H9 (cell line): ENCODE results near the gene CUBN. TPM values are rescaled to one million over a fixed set of nuclear protein-coding genes. Genes with fewer than 3 reads are reported as not detected.
"Not testable (repeated sequence)": the region's sequence is repeated elsewhere in the genome, so short reads cannot be mapped to it uniquely, and the experiment has no call there.

Experiments
- DNase-seq: peaks from one replicate; pipeline ENCODE4 v3.0.0-alpha.2; 2017
- H2AFZ ChIP-seq: one replicate; pipeline ENCODE4 v1.6.1; 2013; ENCODE audit warnings: mild to moderate bottlenecking, low read length, control low read depth, moderate library complexity
- H2AK5ac ChIP-seq: 2 replicates; pipeline ENCODE4 v1.6.1; 2013; ENCODE audit warnings: low read length, control low read depth, mixed read lengths; ENCODE audit not compliant: insufficient read length
- H2BK120ac ChIP-seq: one replicate; pipeline ENCODE4 v1.6.1; 2013; ENCODE audit warnings: low read depth, mild to moderate bottlenecking, low read length, control low read depth, inconsistent platforms; ENCODE audit not compliant: poor library complexity, severe bottlenecking
- H2BK12ac ChIP-seq: 2 replicates; pipeline ENCODE4 v1.6.1; 2013; ENCODE audit warnings: low read length, control low read depth, mixed read lengths, low read depth; ENCODE audit not compliant: insufficient read length
- H2BK15ac ChIP-seq: 2 replicates; pipeline ENCODE4 v1.6.1; 2013; ENCODE audit warnings: low read depth, low read length, control low read depth
- H2BK20ac ChIP-seq: one replicate; pipeline ENCODE4 v1.6.1; 2013; ENCODE audit warnings: low read depth, mild to moderate bottlenecking, low read length, control low read depth, inconsistent platforms; ENCODE audit not compliant: poor library complexity, severe bottlenecking
- H2BK5ac ChIP-seq: 2 replicates; pipeline ENCODE4 v1.6.1; 2013; ENCODE audit warnings: low read length, control low read depth, mixed read lengths; ENCODE audit not compliant: insufficient read length
- H3K14ac ChIP-seq: 2 replicates; pipeline ENCODE4 v1.6.1; 2013; ENCODE audit warnings: low read length, control low read depth; ENCODE audit not compliant: insufficient read depth
- H3K18ac ChIP-seq: 2 replicates; pipeline ENCODE4 v1.6.1; 2013; ENCODE audit warnings: low read depth, mild to moderate bottlenecking, mixed read lengths, low read length, control low read depth; ENCODE audit not compliant: insufficient read length
- H3K23ac ChIP-seq: 2 replicates; pipeline ENCODE4 v1.6.1; 2013; ENCODE audit warnings: low read length, control low read depth, mixed read lengths, low read depth; ENCODE audit not compliant: insufficient read length
- H3K23me2 ChIP-seq: 2 replicates; pipeline ENCODE4 v1.6.1; 2013; ENCODE audit warnings: low read depth, mild to moderate bottlenecking, mixed read lengths, low read length, control low read depth; ENCODE audit not compliant: insufficient read length, poor library complexity, severe bottlenecking
- H3K27ac ChIP-seq: 2 replicates; pipeline ENCODE4 v1.5.1; 2013; ENCODE audit warnings: low read length, control low read depth, mixed read lengths, low read depth; ENCODE audit not compliant: insufficient read length
- H3K27me3 ChIP-seq: 2 replicates; pipeline ENCODE4 v1.6.1; 2013; ENCODE audit warnings: low read length, control low read depth, inconsistent platforms; ENCODE audit not compliant: insufficient read depth
- H3K4ac ChIP-seq: 2 replicates; pipeline ENCODE4 v1.6.1; 2013; ENCODE audit warnings: low read depth, mild to moderate bottlenecking, control low read depth, inconsistent platforms, low read length, moderate library complexity
- H3K4me1 ChIP-seq: 2 replicates; pipeline ENCODE4 v1.6.1; 2013; ENCODE audit warnings: low read length, control low read depth, inconsistent platforms; ENCODE audit not compliant: insufficient read depth
- H3K4me2 ChIP-seq: 2 replicates; pipeline ENCODE4 v1.6.1; 2013; ENCODE audit warnings: low read length, control low read depth, mixed read lengths; ENCODE audit not compliant: insufficient read length, insufficient read depth
- H3K56ac ChIP-seq: 2 replicates; pipeline ENCODE4 v1.6.1; 2013; ENCODE audit warnings: low read depth, mild to moderate bottlenecking, mixed read lengths, low read length, control low read depth; ENCODE audit not compliant: insufficient read length
- H3K79me1 ChIP-seq: 2 replicates; pipeline ENCODE4 v1.6.1; 2013; ENCODE audit warnings: low read depth, mild to moderate bottlenecking, moderate library complexity, low read length, control low read depth, inconsistent platforms; ENCODE audit not compliant: insufficient read depth, poor library complexity, severe bottlenecking
- H3K79me2 ChIP-seq: 2 replicates; pipeline ENCODE4 v1.6.1; 2013; ENCODE audit warnings: low read length, control low read depth, inconsistent platforms; ENCODE audit not compliant: insufficient read depth
- H3K9ac ChIP-seq: 2 replicates; pipeline ENCODE4 v1.6.1; 2013; ENCODE audit warnings: low read length, control low read depth, mixed read lengths; ENCODE audit not compliant: insufficient read length; ENCODE audit errors: extremely low read depth
- H3K9me3 ChIP-seq: one replicate; pipeline ENCODE4 v1.6.1; 2013; ENCODE audit warnings: low read depth, low read length, inconsistent platforms; ENCODE audit not compliant: control insufficient read depth
- H3T11ph ChIP-seq: one replicate; pipeline ENCODE4 v1.6.1; 2013; ENCODE audit warnings: mild to moderate bottlenecking, low read length, control low read depth, inconsistent platforms
- H4K20me1 ChIP-seq: one replicate; pipeline ENCODE4 v1.6.1; 2013; ENCODE audit not compliant: control insufficient read depth, insufficient read length, insufficient read depth
- H4K5ac ChIP-seq: 2 replicates; pipeline ENCODE4 v1.6.1; 2013; ENCODE audit warnings: low read depth, mild to moderate bottlenecking, mixed read lengths, low read length, control low read depth; ENCODE audit not compliant: insufficient read length
- H4K8ac ChIP-seq: replicated peaks from 2 replicates; pipeline ENCODE4 v1.6.1; 2013; ENCODE audit warnings: low read length, control low read depth, mixed read lengths, low read depth; ENCODE audit not compliant: insufficient read length
- H4K91ac ChIP-seq: 2 replicates; pipeline ENCODE4 v1.6.1; 2013; ENCODE audit warnings: low read depth, mild to moderate bottlenecking, moderate library complexity, mixed read lengths, low read length, control low read depth; ENCODE audit not compliant: insufficient read length
- H3K27ac Mint-ChIP-seq, 3 experiments: 2 replicates in 2 of 3; 3 replicates in 1 of 3; pipeline ENCODE4 v1.8.0; 2020 to 2021; ENCODE audit warnings: mixed read lengths in 3 of 3, mild to moderate bottlenecking in 1 of 3, moderate library complexity in 1 of 3
- H3K27me3 Mint-ChIP-seq: 2 replicates; pipeline ENCODE4 v1.8.0; 2021; ENCODE audit warnings: low read depth, mild to moderate bottlenecking, moderate library complexity, mixed read lengths
- H3K36me3 Mint-ChIP-seq, 3 experiments: 2 replicates in 2 of 3; 3 replicates in 1 of 3; pipeline ENCODE4 v1.8.0; 2020 to 2021; ENCODE audit warnings: low read depth in 3 of 3, mixed read lengths in 3 of 3; ENCODE audit not compliant: insufficient read depth in 1 of 3
- H3K4me1 Mint-ChIP-seq, 2 experiments: 2 replicates each; pipeline ENCODE4 v1.8.0; 2020; ENCODE audit warnings: mixed read lengths in 2 of 2
- H3K4me3 Mint-ChIP-seq, 2 experiments: 2 replicates in 1 of 2; 3 replicates in 1 of 2; pipeline ENCODE4 v1.8.0; 2020 to 2021; ENCODE audit warnings: mild to moderate bottlenecking in 2 of 2, mixed read lengths in 2 of 2, moderate library complexity in 1 of 2
- H3K9me3 Mint-ChIP-seq, 2 experiments: 2 replicates in 1 of 2; 3 replicates in 1 of 2; pipeline ENCODE4 v1.8.0; 2020; ENCODE audit warnings: mild to moderate bottlenecking in 2 of 2, mixed read lengths in 2 of 2, moderate library complexity in 1 of 2
- WGBS: extraction: QIAGEN DNeasy Blood & Tissue Kit; methylation state at CpG from one replicate; pipeline ENCODE4 v1.1.7; 2013; ENCODE audit warnings: missing lambda C conversion rate, low lambda C conversion rate, mixed read lengths; ENCODE audit not compliant: insufficient read length; ENCODE audit errors: extremely low coverage; 5-methylcytosine and 5-hydroxymethylcytosine counted together
- total RNA-seq: library from RNA; stranded (reverse); gene quantifications from 2 replicates; pipeline ENCODE4 v1.2.1, GENCODE V29; 2021
- TF ChIP-seq, protein P1 (sequence below): fragments of 200-600 bp; sonication (generic); conservative IDR thresholded peaks from 3 replicates; pipeline ENCODE4 v1.8.0; 2021; ENCODE audit warnings: antibody characterized with exemption, mild to moderate bottlenecking

CUBN gene
- total RNA-seq, 1 experiment from 2014 or later, result 0.26 TPM

GRCh38 chr10:16828114-16828568, 301.5 kb downstream of the CUBN start:
- Histone ChIP-seq H3K9me3 (peaks cover 5% of the 10 kb centered on the region), H3T11ph (no peak overlapping the region), H3K27me3 (no peaks in the 10 kb centered on the region), H4K5ac (no peak overlapping the region), H3K79me2 (no peaks in the 10 kb centered on the region), H3K23me2 (no peaks in the 10 kb centered on the region), H3K4ac (no peak overlapping the region), H3K14ac (no peak overlapping the region), H3K4me2 (no peak overlapping the region), H3K27ac (no peak overlapping the region), H2BK15ac (no peak overlapping the region), H2AFZ (no peak overlapping the region), H2BK5ac (no peak overlapping the region), H2BK12ac (no peak overlapping the region), H3K4me1 (no peaks in the 10 kb centered on the region), H3K18ac (no peak overlapping the region), H2AK5ac (no peak overlapping the region), H3K9ac (no peak overlapping the region), H3K56ac (no peak overlapping the region), H2BK20ac (no peak overlapping the region), H2BK120ac (no peak overlapping the region), H3K79me1 (no peaks in the 10 kb centered on the region), H3K23ac (no peak overlapping the region), H4K8ac (no peak overlapping the region), H4K91ac (no peak overlapping the region), H4K20me1 (no peaks in the 10 kb centered on the region)
- DNase-seq, result peak; percentile 78
- H3K4me1 Mint-ChIP-seq, result peaks cover 3 to 9% of the 10 kb centered on the region in 2 experiments; a peak in 3 of 4 replicates
- peak overlapping the region in 2 of 3 experiments; percentile 11 to 39; a peak in 2 of 7 replicates for H3K27ac Mint-ChIP-seq
- WGBS, result no CpG with 5 or more reads among the region's 11 CpGs
- H3K36me3 Mint-ChIP-seq, result peaks cover 3 to 5% (median 5%) of the 10 kb centered on the region in 3 experiments; a peak in 6 of 7 replicates
- H3K9me3 Mint-ChIP-seq, result peaks cover 8 to 12% of the 10 kb centered on the region in 2 experiments
- H3K27me3 Mint-ChIP-seq, result no peaks in the 10 kb centered on the region; the same call in 1 of the 2 replicates
- H3K4me3 Mint-ChIP-seq, result 0 out of 5 replicates have a peak overlapping the region, but pooled peaks of 1 of the 2 experiments have one; percentile 8
- TF ChIP-seq, protein P1, sequence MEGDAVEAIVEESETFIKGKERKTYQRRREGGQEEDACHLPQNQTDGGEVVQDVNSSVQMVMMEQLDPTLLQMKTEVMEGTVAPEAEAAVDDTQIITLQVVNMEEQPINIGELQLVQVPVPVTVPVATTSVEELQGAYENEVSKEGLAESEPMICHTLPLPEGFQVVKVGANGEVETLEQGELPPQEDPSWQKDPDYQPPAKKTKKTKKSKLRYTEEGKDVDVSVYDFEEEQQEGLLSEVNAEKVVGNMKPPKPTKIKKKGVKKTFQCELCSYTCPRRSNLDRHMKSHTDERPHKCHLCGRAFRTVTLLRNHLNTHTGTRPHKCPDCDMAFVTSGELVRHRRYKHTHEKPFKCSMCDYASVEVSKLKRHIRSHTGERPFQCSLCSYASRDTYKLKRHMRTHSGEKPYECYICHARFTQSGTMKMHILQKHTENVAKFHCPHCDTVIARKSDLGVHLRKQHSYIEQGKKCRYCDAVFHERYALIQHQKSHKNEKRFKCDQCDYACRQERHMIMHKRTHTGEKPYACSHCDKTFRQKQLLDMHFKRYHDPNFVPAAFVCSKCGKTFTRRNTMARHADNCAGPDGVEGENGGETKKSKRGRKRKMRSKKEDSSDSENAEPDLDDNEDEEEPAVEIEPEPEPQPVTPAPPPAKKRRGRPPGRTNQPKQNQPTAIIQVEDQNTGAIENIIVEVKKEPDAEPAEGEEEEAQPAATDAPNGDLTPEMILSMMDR, result peak; percentile 74

DNA sequence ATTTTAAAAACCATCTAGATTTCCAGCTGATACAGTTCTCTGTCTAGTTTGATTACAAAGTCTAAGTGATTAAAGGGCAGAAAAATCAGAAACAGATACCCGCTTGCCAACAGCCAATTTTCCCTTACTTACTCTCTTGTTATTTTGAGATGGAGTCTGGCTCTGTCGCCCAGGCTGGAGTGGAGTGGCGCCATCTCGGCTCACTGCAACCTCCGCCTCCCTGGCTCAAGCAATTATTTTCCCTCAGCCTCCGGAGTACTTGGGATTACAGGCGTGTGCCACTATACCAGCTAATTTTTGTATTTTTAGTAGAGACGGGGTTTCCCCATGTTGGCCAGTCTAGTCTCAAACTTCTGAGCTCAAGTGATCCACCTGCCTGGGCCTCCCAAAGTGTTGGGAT, 302.1 kb downstream of the CUBN start:
- not testable (repeated sequence) for H3K9ac ChIP-seq, H3K14ac ChIP-seq, H3K56ac ChIP-seq, H3K4me3 Mint-ChIP-seq, H3K79me2 ChIP-seq, H4K8ac ChIP-seq, H4K20me1 ChIP-seq, H3K18ac ChIP-seq, H2AK5ac ChIP-seq, DNase-seq, H4K5ac ChIP-seq, H3K79me1 ChIP-seq, H3K23ac ChIP-seq, H2BK12ac ChIP-seq, H3K4me2 ChIP-seq, H3K4ac ChIP-seq, H2BK5ac ChIP-seq, H3K4me1 Mint-ChIP-seq, H2AFZ ChIP-seq, H2BK15ac ChIP-seq, H4K91ac ChIP-seq, H2BK20ac ChIP-seq, H3K27ac ChIP-seq, H3K27me3 Mint-ChIP-seq, H3K27me3 ChIP-seq, H3K4me1 ChIP-seq, H3K23me2 ChIP-seq, H3K27ac Mint-ChIP-seq, H2BK120ac ChIP-seq, H3T11ph ChIP-seq
- peaks cover 6 to 11% (median 11%) of the 10 kb centered on the region in 3 experiments for H3K36me3 Mint-ChIP-seq
- H3K9me3 Mint-ChIP-seq, result peaks cover 14 to 18% of the 10 kb centered on the region in 2 experiments
- no CpG with 5 or more reads among the region's 8 CpGs for WGBS
- peaks cover 12% of the 10 kb centered on the region for H3K9me3 ChIP-seq
